Measurements from ENCODE around the gene PIK3CD.
"Not testable (repeated sequence)": the region's sequence is repeated elsewhere in the genome, so short reads cannot be mapped to it uniquely, and the experiment has no call there.

Gene PIK3CD

DNA sequence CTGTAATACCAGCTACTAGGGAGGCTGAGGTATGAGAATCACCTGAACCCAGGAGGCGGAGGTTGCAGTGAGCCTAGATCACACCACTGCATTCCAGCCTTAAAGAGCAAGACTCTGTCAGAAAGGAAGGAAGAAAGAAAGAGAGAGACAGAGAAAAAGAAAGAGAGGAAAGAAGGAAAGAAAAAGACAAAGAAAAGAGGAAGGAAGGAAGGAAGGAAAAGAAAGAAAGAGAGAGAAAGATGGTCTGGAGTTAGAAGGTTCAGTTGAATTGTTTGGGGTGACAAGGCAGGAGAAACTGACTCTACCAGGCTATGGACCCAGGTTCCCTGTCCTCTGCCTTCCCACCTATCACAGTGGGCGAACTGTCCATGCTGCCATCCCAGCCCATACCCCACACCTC is 27.4 kb upstream of the PIK3CD start:
- no peak for DNase-seq

- not testable (repeated sequence) for DNase-seq
Measured at GRCh38 chr1:9625030-9625429, 26.5 kb upstream of the PIK3CD start.

DNA sequence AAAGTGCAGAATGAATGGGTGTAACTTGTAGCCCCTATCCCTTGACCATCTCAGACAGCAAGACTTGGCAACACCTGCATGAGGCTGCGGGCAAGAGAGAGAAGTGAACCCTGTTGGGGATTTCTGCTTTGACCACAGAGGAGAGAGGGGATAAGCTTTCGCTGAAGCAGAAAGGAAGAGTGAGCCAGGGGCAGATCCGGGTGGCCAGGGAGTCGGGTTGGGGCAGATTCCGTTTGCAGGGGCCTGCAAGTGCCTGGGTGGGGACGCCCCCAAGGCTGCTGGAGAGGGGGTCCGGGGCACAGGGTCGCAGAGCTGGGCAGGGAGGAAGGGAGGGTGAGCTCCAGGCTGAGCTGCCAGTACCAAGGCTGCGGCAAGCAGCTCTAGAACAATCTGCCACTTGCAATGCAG is 25.3 kb upstream of the PIK3CD start:
- DNase-seq = no peak

DNA sequence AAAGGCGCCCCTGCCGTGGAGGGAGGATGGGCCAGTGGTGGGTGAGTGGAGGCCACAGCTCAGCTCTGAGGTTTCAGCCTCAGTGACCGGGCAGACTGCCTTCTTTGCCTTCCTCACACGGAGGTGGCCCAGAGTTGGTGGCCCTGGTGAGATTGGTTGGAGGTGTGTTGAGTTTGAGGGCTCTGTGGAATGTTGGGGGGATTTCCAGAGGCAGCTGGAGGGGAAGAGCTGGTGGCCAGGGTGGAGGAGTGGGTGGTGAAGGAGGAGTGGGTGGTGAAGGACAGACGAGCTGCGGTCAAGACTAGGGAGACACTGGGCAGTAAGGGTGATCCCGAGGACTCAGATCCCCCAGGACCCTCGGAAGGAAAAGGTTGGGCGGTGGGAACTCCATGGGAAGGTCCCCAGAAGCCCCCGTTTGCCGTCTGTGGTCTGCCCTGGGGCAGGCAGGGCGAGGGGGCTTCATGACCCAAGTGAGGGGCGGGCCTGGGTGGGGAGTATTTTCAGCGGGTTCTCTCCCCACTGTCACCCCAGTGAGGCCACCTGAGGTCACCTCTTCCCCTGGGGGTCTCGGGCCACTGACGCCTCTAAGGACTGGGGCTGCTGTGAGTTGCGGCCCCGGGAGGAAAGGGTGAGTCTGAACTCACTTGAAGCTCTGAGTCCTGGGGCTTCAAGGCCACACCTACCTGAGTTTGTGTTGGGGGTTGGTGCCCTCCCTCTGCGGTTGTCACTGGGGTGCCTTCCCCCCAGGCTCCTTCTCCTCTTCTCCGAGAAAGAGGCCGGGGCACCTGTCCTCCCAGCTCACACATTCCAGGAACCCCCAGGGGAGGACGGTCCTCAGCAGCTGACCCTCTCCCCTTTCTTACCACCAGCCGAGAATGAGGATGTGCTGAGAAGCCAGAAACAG is 22.7 kb upstream of the PIK3CD start:
- DNase-seq = no peak

- DNase-seq = no peak
Measured at GRCh38 chr1:9629445-9630201, 21.9 kb upstream of the PIK3CD start.

- DNase-seq = no peak
Measured at GRCh38 chr1:9630331-9631111, 21.0 kb upstream of the PIK3CD start.

- DNase-seq = no peak
Measured at GRCh38 chr1:9631613-9632012, 19.9 kb upstream of the PIK3CD start.

DNA sequence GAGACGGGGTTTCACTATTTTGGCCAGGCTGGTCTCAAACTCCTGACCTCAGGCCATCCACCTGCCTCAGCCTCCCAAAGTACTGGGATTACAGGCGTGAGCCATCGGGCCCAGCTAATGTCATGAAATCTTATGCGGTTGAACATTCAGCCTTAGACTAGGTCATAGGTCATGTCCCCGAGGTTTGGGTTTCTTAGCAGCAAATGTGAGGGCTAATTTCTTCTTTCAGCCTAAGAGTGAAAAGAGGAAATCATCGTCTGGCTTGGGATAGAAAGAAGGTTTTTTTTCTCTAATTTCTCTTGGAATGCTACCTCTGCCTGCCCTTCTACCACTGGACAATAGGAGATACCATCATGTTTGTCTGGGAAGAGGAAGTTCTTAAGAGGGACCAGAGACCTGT is 18.0 kb upstream of the PIK3CD start:
- no peak for DNase-seq

GRCh38 chr1:9634582-9634981 is 16.9 kb upstream of the PIK3CD start:
- DNase-seq = no peak

DNA sequence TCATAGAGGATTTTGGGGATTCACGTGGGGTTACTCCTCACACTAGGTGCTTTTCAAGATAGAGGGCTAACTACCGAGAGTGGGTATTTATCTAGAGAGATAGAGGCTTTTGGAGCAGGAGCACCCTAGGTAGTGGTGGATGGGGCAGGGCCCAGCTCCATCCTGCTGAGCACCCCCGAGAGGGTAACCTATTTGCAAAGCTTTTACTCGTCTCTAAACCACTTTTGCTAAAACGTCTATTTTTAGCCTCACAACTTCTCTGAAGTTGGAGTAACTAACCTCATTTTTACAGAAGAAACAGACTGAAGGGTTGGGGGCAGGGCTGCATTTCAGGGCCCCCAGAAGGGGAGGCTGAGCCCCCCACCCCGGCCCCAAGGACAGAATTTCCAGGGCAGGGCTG is 12.3 kb upstream of the PIK3CD start:
- no peak for DNase-seq

DNA sequence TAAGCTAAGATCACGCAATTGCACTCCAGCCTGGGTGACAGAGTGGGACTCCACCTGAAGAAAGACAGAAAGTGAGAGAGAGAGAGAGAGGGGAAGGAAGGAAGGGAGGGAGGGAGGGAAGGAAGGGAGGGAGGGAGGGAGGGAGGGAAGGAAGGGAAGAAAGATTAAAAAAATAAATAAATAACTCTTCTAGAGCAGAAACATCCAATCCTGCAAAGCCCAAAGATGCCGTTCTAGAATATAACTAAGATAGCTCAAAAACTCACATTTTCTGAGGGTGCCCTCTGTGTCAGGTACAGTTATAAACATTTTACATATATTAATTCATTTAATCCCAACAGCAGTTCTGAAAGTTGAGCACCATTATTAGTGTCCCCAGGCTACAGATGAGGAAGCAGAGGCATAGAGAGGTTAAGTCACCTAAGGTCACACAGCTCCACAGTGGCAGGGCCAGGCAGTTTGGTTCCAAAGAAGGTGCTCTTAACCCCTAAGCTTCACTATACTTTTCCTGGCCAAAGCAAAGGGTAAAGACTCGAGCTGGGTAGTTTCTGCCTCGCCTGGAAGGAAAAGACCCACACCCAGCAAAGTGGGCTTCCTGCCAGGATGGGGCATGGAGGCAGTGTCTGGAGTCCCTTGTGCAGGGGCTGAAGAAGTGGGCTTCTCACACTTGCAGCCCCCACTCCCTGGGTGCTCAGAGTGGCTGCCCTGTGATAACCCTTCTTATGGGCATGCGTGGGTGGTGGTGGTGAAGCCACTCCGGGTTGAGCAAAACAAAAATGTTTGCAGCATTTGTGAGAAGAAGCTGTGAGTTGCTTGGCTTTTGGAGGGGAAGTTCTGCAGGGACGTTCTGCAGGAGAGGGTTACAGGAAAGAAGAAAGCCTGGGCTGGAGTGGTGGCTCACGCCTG is 7.9 kb upstream of the PIK3CD start:
- DNase-seq = no peak

- no peak for DNase-seq
Measured at GRCh38 chr1:9646037-9646436, 5.5 kb upstream of the PIK3CD start.

GRCh38 chr1:9648171-9648570 is 3.4 kb upstream of the PIK3CD start:
- no peak for DNase-seq

DNA sequence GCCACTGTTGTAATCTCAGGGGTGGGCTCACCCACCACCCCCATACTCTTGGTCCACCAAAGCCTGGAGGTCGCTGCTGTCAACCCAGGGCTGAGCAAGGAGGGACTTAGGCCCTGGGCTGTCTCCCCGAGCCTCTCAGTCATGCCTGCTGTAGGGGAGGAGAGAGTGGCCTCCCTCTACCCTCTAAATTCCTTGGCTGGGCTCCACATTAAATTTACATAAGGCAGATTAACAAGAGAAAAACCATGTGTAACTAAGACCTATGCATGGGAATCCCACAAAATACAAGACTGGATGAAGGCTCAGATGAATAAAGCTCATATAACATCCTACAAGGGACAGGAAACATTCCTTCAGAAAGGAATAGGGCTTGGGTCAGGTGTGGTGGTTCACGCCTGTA is 1.8 kb upstream of the PIK3CD start:
- DNase-seq = no peak

DNA sequence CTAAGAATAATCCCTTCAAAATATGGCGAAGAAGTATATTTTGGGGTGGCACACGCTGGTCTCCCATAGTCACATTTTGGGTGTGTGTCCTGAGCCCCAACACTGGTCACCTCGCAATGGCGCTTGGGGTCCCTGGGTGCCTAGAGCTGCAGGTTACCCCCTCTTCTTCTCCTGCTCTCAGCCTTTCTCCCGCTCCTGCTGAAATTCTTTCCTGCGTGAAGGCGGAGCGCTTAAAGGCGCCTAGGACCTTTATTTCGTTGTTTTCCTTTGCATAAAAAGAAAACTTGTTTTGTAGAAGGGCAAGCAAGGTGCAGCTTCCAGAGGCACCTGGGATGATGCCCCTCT is 339 bp upstream of the PIK3CD start:
- DNase-seq = no peak

DNA sequence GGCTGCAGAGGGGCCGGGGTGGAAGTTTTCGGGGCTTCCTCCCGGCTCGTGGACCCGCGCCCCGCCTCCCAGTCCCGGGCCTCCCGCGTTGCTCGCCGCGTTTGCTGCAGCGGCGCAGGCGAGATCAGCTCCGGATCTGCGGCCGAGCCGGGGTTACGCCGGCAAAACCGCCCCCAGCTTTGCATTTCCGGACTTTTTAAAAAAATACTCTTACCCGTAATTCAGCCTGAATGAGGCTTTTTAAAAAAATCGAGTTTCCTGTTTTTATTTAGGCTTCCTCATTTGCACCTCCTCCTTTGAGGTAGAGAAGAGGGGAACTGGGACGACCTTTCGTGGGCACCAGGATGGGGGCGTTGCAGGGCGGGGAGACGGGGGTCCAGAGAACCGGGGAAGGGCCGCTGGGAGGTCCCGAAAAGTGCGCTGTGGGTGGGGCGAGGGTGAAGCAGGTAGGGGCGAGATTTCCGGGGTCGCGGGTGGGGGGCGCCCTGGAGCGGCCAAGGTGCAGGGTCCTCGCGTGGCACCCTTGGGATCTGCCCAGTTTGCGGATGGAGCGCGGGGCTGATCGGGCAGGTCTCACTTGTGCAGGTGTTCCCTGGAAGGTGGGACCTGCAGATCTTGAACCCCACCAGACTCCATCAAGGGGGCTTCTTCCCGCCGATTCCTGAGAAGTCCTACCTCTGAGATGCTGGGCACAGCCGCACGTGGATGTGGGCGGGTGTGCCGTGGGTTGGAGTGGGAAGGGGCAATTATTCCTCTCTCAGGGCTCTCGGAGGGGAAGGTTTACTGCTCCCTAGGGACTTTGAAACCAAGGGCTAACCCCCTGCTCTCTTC is 1.1 kb downstream of the PIK3CD start:
- DNase-seq = no peak

DNA sequence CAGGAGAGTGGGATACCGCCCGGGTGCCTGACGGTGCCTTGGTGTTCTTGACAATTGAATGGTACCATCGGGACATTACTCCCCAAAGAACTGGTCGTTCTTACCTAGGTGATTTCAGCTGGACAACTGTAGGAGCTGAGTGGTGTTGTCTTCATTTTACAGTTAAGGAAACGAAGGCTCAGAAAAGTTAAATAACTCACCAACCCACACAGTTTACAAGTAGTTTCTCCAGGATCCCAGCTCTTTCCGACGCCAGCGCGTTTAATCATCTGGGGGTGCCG is 1.6 kb downstream of the PIK3CD start:
- no peak for DNase-seq

GRCh38 chr1:9653491-9654050 is 2.0 kb downstream of the PIK3CD start:
- no peak for DNase-seq

DNA sequence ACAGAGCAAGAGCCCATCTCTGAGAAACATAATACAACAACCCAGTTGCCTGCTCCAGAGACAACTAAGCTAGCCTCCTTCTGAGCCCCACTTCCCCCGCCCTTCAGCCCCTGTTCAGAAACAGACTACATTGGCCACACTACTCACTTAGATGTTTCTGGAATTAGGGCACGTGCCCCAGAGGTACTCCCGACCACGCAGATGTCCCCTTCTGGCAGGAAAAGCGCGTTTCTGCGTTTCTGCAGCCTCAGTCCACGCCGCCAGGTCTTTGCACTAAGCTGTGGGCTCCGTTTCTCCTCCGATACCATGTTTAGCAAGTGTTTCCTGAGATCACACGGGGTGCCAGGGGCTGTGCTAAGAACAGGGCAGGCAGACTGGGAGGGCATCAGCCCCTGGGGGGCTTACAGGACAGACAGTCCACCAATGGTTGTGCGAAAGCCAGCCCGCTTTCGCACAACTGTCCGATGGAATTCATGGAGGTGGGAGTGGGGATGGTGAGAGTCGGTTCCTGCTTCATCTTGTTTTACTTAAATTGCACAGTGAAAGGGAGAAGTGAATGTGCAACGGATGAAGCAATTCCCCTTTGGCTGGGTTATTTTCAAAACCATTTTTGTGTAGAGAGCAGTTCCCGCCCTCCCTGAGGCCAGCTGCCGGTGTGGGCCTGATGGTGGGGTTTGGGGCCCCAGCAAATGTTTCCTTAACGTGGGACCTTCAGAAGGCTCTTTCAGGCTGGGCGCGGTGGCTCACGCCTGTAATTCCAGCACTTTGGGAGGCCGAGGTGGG is 2.7 kb downstream of the PIK3CD start:
- no peak for DNase-seq

Measured in NCI-H446 (cell line).